H9 (cell line): ENCODE measurements around the gene ZDHHC11. TPM values are rescaled to one million over a fixed set of nuclear protein-coding genes. Genes with fewer than 3 reads are reported as not detected.
"Not testable (repeated sequence)": the region's sequence is repeated elsewhere in the genome, so short reads cannot be mapped to it uniquely, and the experiment has no call there.

Experiments
- DNase-seq: peaks from one replicate; pipeline ENCODE4 v3.0.0-alpha.2; 2017
- H2AFZ ChIP-seq: one replicate; pipeline ENCODE4 v1.6.1; 2013; ENCODE audit warnings: mild to moderate bottlenecking, low read length, control low read depth, moderate library complexity
- H2AK5ac ChIP-seq: 2 replicates; pipeline ENCODE4 v1.6.1; 2013; ENCODE audit warnings: low read length, control low read depth, mixed read lengths; ENCODE audit not compliant: insufficient read length
- H2BK120ac ChIP-seq: one replicate; pipeline ENCODE4 v1.6.1; 2013; ENCODE audit warnings: low read depth, mild to moderate bottlenecking, low read length, control low read depth, inconsistent platforms; ENCODE audit not compliant: poor library complexity, severe bottlenecking
- H2BK12ac ChIP-seq: 2 replicates; pipeline ENCODE4 v1.6.1; 2013; ENCODE audit warnings: low read length, control low read depth, mixed read lengths, low read depth; ENCODE audit not compliant: insufficient read length
- H2BK15ac ChIP-seq: 2 replicates; pipeline ENCODE4 v1.6.1; 2013; ENCODE audit warnings: low read depth, low read length, control low read depth
- H2BK20ac ChIP-seq: one replicate; pipeline ENCODE4 v1.6.1; 2013; ENCODE audit warnings: low read depth, mild to moderate bottlenecking, low read length, control low read depth, inconsistent platforms; ENCODE audit not compliant: poor library complexity, severe bottlenecking
- H2BK5ac ChIP-seq: 2 replicates; pipeline ENCODE4 v1.6.1; 2013; ENCODE audit warnings: low read length, control low read depth, mixed read lengths; ENCODE audit not compliant: insufficient read length
- H3K14ac ChIP-seq: 2 replicates; pipeline ENCODE4 v1.6.1; 2013; ENCODE audit warnings: low read length, control low read depth; ENCODE audit not compliant: insufficient read depth
- H3K18ac ChIP-seq: 2 replicates; pipeline ENCODE4 v1.6.1; 2013; ENCODE audit warnings: low read depth, mild to moderate bottlenecking, mixed read lengths, low read length, control low read depth; ENCODE audit not compliant: insufficient read length
- H3K23ac ChIP-seq: 2 replicates; pipeline ENCODE4 v1.6.1; 2013; ENCODE audit warnings: low read length, control low read depth, mixed read lengths, low read depth; ENCODE audit not compliant: insufficient read length
- H3K23me2 ChIP-seq: 2 replicates; pipeline ENCODE4 v1.6.1; 2013; ENCODE audit warnings: low read depth, mild to moderate bottlenecking, mixed read lengths, low read length, control low read depth; ENCODE audit not compliant: insufficient read length, poor library complexity, severe bottlenecking
- H3K27ac ChIP-seq: 2 replicates; pipeline ENCODE4 v1.5.1; 2013; ENCODE audit warnings: low read length, control low read depth, mixed read lengths, low read depth; ENCODE audit not compliant: insufficient read length
- H3K27me3 ChIP-seq: 2 replicates; pipeline ENCODE4 v1.6.1; 2013; ENCODE audit warnings: low read length, control low read depth, inconsistent platforms; ENCODE audit not compliant: insufficient read depth
- H3K4ac ChIP-seq: 2 replicates; pipeline ENCODE4 v1.6.1; 2013; ENCODE audit warnings: low read depth, mild to moderate bottlenecking, control low read depth, inconsistent platforms, low read length, moderate library complexity
- H3K4me1 ChIP-seq: 2 replicates; pipeline ENCODE4 v1.6.1; 2013; ENCODE audit warnings: low read length, control low read depth, inconsistent platforms; ENCODE audit not compliant: insufficient read depth
- H3K4me2 ChIP-seq: 2 replicates; pipeline ENCODE4 v1.6.1; 2013; ENCODE audit warnings: low read length, control low read depth, mixed read lengths; ENCODE audit not compliant: insufficient read length, insufficient read depth
- H3K56ac ChIP-seq: 2 replicates; pipeline ENCODE4 v1.6.1; 2013; ENCODE audit warnings: low read depth, mild to moderate bottlenecking, mixed read lengths, low read length, control low read depth; ENCODE audit not compliant: insufficient read length
- H3K79me1 ChIP-seq: 2 replicates; pipeline ENCODE4 v1.6.1; 2013; ENCODE audit warnings: low read depth, mild to moderate bottlenecking, moderate library complexity, low read length, control low read depth, inconsistent platforms; ENCODE audit not compliant: insufficient read depth, poor library complexity, severe bottlenecking
- H3K79me2 ChIP-seq: 2 replicates; pipeline ENCODE4 v1.6.1; 2013; ENCODE audit warnings: low read length, control low read depth, inconsistent platforms; ENCODE audit not compliant: insufficient read depth
- H3K9ac ChIP-seq: 2 replicates; pipeline ENCODE4 v1.6.1; 2013; ENCODE audit warnings: low read length, control low read depth, mixed read lengths; ENCODE audit not compliant: insufficient read length; ENCODE audit errors: extremely low read depth
- H3K9me3 ChIP-seq: one replicate; pipeline ENCODE4 v1.6.1; 2013; ENCODE audit warnings: low read depth, low read length, inconsistent platforms; ENCODE audit not compliant: control insufficient read depth
- H3T11ph ChIP-seq: one replicate; pipeline ENCODE4 v1.6.1; 2013; ENCODE audit warnings: mild to moderate bottlenecking, low read length, control low read depth, inconsistent platforms
- H4K20me1 ChIP-seq: one replicate; pipeline ENCODE4 v1.6.1; 2013; ENCODE audit not compliant: control insufficient read depth, insufficient read length, insufficient read depth
- H4K5ac ChIP-seq: 2 replicates; pipeline ENCODE4 v1.6.1; 2013; ENCODE audit warnings: low read depth, mild to moderate bottlenecking, mixed read lengths, low read length, control low read depth; ENCODE audit not compliant: insufficient read length
- H4K8ac ChIP-seq: replicated peaks from 2 replicates; pipeline ENCODE4 v1.6.1; 2013; ENCODE audit warnings: low read length, control low read depth, mixed read lengths, low read depth; ENCODE audit not compliant: insufficient read length
- H4K91ac ChIP-seq: 2 replicates; pipeline ENCODE4 v1.6.1; 2013; ENCODE audit warnings: low read depth, mild to moderate bottlenecking, moderate library complexity, mixed read lengths, low read length, control low read depth; ENCODE audit not compliant: insufficient read length
- H3K27ac Mint-ChIP-seq, 3 experiments: 2 replicates in 2 of 3; 3 replicates in 1 of 3; pipeline ENCODE4 v1.8.0; 2020 to 2021; ENCODE audit warnings: mixed read lengths in 3 of 3, mild to moderate bottlenecking in 1 of 3, moderate library complexity in 1 of 3
- H3K27me3 Mint-ChIP-seq: 2 replicates; pipeline ENCODE4 v1.8.0; 2021; ENCODE audit warnings: low read depth, mild to moderate bottlenecking, moderate library complexity, mixed read lengths
- H3K36me3 Mint-ChIP-seq, 3 experiments: 2 replicates in 2 of 3; 3 replicates in 1 of 3; pipeline ENCODE4 v1.8.0; 2020 to 2021; ENCODE audit warnings: low read depth in 3 of 3, mixed read lengths in 3 of 3; ENCODE audit not compliant: insufficient read depth in 1 of 3
- H3K4me1 Mint-ChIP-seq, 2 experiments: 2 replicates each; pipeline ENCODE4 v1.8.0; 2020; ENCODE audit warnings: mixed read lengths in 2 of 2
- H3K4me3 Mint-ChIP-seq, 2 experiments: 2 replicates in 1 of 2; 3 replicates in 1 of 2; pipeline ENCODE4 v1.8.0; 2020 to 2021; ENCODE audit warnings: mild to moderate bottlenecking in 2 of 2, mixed read lengths in 2 of 2, moderate library complexity in 1 of 2
- H3K9me3 Mint-ChIP-seq, 2 experiments: 2 replicates in 1 of 2; 3 replicates in 1 of 2; pipeline ENCODE4 v1.8.0; 2020; ENCODE audit warnings: mild to moderate bottlenecking in 2 of 2, mixed read lengths in 2 of 2, moderate library complexity in 1 of 2
- WGBS: extraction: QIAGEN DNeasy Blood & Tissue Kit; methylation state at CpG from one replicate; pipeline ENCODE4 v1.1.7; 2013; ENCODE audit warnings: missing lambda C conversion rate, low lambda C conversion rate, mixed read lengths; ENCODE audit not compliant: insufficient read length; ENCODE audit errors: extremely low coverage; 5-methylcytosine and 5-hydroxymethylcytosine counted together
- total RNA-seq: library from RNA; stranded (reverse); gene quantifications from 2 replicates; pipeline ENCODE4 v1.2.1, GENCODE V29; 2021

ZDHHC11 gene
- total RNA-seq, 1 experiment from 2014 or later: 37.6 TPM

DNA sequence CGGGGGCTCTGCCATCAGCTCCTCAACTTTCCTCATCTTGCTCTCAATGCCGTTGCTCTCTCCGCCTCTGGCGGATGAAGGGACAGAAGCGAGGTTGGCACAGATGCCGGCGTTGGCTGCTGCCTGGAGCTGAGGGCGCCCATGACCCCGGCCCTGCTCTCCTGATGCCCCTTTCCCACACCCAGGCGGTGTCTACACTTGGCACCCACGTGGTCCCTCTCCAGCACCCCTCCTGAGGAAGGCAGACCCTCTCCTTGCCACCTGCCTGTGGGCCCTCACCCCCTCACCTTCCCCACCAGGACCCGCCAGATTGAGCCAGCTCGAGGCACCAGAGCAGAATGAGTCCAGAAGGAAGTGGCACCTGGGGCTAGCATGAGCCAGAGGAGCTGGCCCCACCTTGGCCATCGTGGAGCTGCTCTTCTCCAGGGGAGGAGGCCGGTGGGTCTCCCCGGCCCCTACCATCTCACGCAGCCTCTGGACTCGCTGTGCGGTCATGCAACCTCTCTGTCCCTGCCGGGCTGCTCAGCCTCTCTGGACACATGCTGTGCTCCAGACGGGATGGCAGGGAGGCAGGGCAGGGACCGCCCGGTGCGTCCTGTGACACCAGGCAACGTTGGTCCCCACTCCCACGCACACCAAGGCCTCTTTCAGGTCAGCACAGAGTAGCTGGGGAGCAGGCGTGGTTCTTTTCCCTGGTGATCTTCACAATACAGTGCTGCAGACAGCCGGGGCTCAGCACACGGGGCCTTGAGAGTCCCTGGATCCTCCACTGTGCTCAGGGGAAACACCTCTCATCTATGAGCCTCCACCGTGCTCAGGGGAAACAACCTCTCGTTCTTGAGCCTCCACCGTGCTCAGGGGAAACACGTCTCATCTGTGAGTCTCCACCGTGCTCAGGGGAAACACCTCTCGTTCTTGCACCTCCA is 4.8 kb downstream of the ZDHHC11 start:
- not testable (repeated sequence) for H3K23ac ChIP-seq, DNase-seq, H3K4ac ChIP-seq, H3K27ac ChIP-seq, H3K27me3 Mint-ChIP-seq, H3K4me1 Mint-ChIP-seq, H3K18ac ChIP-seq, H2BK5ac ChIP-seq, H3K4me2 ChIP-seq, H2BK12ac ChIP-seq, H3K9ac ChIP-seq, H2BK20ac ChIP-seq, H3K4me3 Mint-ChIP-seq, H3K4me1 ChIP-seq, H3K79me1 ChIP-seq, H3K79me2 ChIP-seq, H3K27ac Mint-ChIP-seq, H2BK15ac ChIP-seq, H3K14ac ChIP-seq, H3T11ph ChIP-seq, H2AFZ ChIP-seq, H2AK5ac ChIP-seq, H3K27me3 ChIP-seq, H4K8ac ChIP-seq, H2BK120ac ChIP-seq, H4K5ac ChIP-seq, H4K20me1 ChIP-seq, H4K91ac ChIP-seq, H3K23me2 ChIP-seq, H3K9me3 Mint-ChIP-seq, H3K9me3 ChIP-seq, H3K56ac ChIP-seq
- H3K36me3 Mint-ChIP-seq: peaks cover 0 to 16% (median 0%) of the 10 kb centered on the region in 3 experiments; a peak in 4 of 7 replicates
- WGBS: no CpG with 5 or more reads among the region's 35 CpGs

DNA sequence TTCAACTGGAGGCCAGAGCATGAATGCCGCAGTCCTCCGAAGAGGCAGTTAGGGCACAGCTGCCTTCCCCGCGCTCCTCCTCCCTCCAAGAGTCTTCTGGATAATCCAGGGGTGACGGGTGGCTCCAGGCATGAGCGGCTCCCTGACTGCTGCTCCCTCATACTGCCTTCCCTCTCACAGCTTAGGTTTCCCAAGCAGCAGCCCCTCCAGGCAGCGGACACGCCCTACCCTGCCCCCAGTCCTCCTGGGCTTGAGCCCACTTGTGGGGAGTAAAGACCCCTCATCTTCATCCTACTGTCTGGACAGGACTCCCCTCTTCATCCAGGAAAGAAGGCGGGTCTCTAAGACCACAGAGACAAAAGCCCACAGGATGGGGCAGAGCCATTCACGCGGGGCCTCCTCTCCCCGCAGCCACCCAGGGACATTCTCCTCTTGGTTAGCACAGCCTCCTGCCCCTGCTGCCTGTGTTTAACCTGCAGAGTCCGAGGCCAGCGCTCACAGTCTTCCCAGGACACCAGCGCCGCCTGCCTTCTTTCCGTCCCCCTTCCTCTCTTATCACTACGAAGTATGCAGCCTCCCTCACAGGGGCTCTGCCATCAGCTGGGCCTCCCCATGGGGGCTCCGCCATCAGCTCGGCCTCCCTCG is 5.6 kb downstream of the ZDHHC11 start:
- not testable (repeated sequence) for H3K4me3 Mint-ChIP-seq, H4K91ac ChIP-seq, H3K18ac ChIP-seq, H2AFZ ChIP-seq, H3K79me1 ChIP-seq, H3K27me3 ChIP-seq, H3K14ac ChIP-seq, H3K23ac ChIP-seq, H3K4me1 ChIP-seq, H3K9ac ChIP-seq, H4K5ac ChIP-seq, H2BK5ac ChIP-seq, H4K8ac ChIP-seq, H3K9me3 ChIP-seq, H2BK15ac ChIP-seq, H3K79me2 ChIP-seq, DNase-seq, H3K27me3 Mint-ChIP-seq, H2AK5ac ChIP-seq, H2BK120ac ChIP-seq, H2BK20ac ChIP-seq, H4K20me1 ChIP-seq, H2BK12ac ChIP-seq, H3K4ac ChIP-seq, H3K23me2 ChIP-seq, H3K27ac ChIP-seq, H3K4me2 ChIP-seq, H3K56ac ChIP-seq, H3T11ph ChIP-seq, H3K4me1 Mint-ChIP-seq, H3K9me3 Mint-ChIP-seq
- H3K27ac Mint-ChIP-seq: peak overlapping the region; percentile 40 to 80 (median 43); a peak in 4 of 7 replicates
- H3K36me3 Mint-ChIP-seq: peaks cover 0 to 20% (median 3%) of the 10 kb centered on the region in 3 experiments; a peak in 5 of 7 replicates
- no CpG with 5 or more reads among the region's 21 CpGs for WGBS
